ENCODE results near the gene PHACTR3. TPM values are rescaled to one million over a fixed set of nuclear protein-coding genes. Genes with fewer than 3 reads are reported as not detected.

Gene PHACTR3
- total and polyA plus RNA-seq, 2 of the 8 experiments (the other 6 are each of a cell fraction or from before 2014, with no cell fraction given), result 0.05 to 0.13 TPM

GRCh38 chr20:59696476-59696875 is 92.1 kb downstream of the PHACTR3 start:
- H3K56ac ChIP-seq (replicated peaks; ENCODE audit: insufficient read length, low read depth, low read length), result no peak overlapping the region
- no peak overlapping the region for H3K14ac ChIP-seq (ENCODE audit: insufficient read length)
- H3K23me2 ChIP-seq (ENCODE audit: low read depth, low read length), result no peaks in the 10 kb centered on the region
- DNase-seq (ENCODE audit: low read depth in 1 of 2, low spot score in 2 of 2) (no peak), FAIRE-seq (no peak)
- no peak overlapping the region; the same call in 1 of the 2 replicates for H4K8ac ChIP-seq (ENCODE audit: extremely low read depth, insufficient read depth, low read length)
- H3K18ac ChIP-seq (ENCODE audit: extremely low read depth, low read length), result no peak overlapping the region
- no peak for TF ChIP-seq TAF7 (optimal IDR thresholded peaks at IDR 0.05; ENCODE audit: borderline replicate concordance, low read depth, low read length)
- TF ChIP-seq TCF12 (IDR thresholded peaks at IDR 0.05; ENCODE audit: low read depth, low read length), result no peak
- TF ChIP-seq FOSL1 (IDR thresholded peaks at IDR 0.05; ENCODE audit: insufficient read depth, low read depth, low read length), result no peak
- no peak for TF ChIP-seq JUN (IDR thresholded peaks at IDR 0.05; ENCODE audit: low read depth, low read length)
- no peak for TF ChIP-seq NANOG (IDR thresholded peaks at IDR 0.05; ENCODE audit: insufficient read depth, low read depth, low read length, poor library complexity, severe bottlenecking)
- TF ChIP-seq PHF8 (conservative IDR thresholded peaks at IDR 0.05; ENCODE audit: low read depth, low read length), result no peak
- no peak for TF ChIP-seq RAD21 (IDR thresholded peaks at IDR 0.05 in 1 of 2, conservative IDR thresholded peaks at IDR 0.05 in 1 of 2; ENCODE audit: low read depth in 2 of 2, low read length in 2 of 2)
- no peak for TF ChIP-seq EP300 (IDR thresholded peaks at IDR 0.05; ENCODE audit: borderline replicate concordance in 1 of 2, low read depth in 2 of 2, low read length in 2 of 2)
- no peak overlapping the region for H2AK5ac ChIP-seq (ENCODE audit: low read depth, low read length)
- H3K36me3 ChIP-seq (ENCODE audit: control insufficient read depth in 2 of 4, insufficient read depth in 4 of 4, low read length in 3 of 4), result no peaks in the 10 kb centered on the region
- no peaks in the 10 kb centered on the region for H3K4me1 ChIP-seq (replicated peaks in 1 of 4; ENCODE audit: control insufficient read depth in 3 of 4, insufficient read depth in 4 of 4, low read length in 3 of 4)
- H3K23ac ChIP-seq (ENCODE audit: insufficient read length), result no peak overlapping the region
- H3K4ac ChIP-seq (replicated peaks; ENCODE audit: insufficient read length, low read depth, low read length), result no peak overlapping the region
- CTCF ChIA-PET (ENCODE audit: partially characterized antibody), result no interaction called here
- no peaks in the 10 kb centered on the region for H3K27me3 ChIP-seq (replicated peaks in 1 of 4; ENCODE audit: control insufficient read depth in 3 of 4, extremely low read depth in 1 of 4, insufficient read depth in 3 of 4, low read length in 3 of 4)
- 78% methylated on average over 5 of the region's 5 CpGs; no CpG with 5 or more reads in 1 of the 2 experiments for WGBS, 2 experiments (ENCODE audit: extremely low coverage in 1 of 2, insufficient coverage in 1 of 2, insufficient read length in 1 of 2, insufficient replicate concordance in 2 of 2, low coverage in 1 of 2, low lambda C conversion rate in 2 of 2, missing lambda C conversion rate in 1 of 2)
- no peak overlapping the region for H2BK20ac ChIP-seq (ENCODE audit: low read length)
- no peak overlapping the region for H2BK12ac ChIP-seq (ENCODE audit: low read depth, low read length)
- H3K27ac ChIP-seq (ENCODE audit: low read depth, low read length), result no peak overlapping the region
- H2BK5ac ChIP-seq (ENCODE audit: low read depth, low read length), result no peak overlapping the region
- no peak overlapping the region for H2BK120ac ChIP-seq (replicated peaks; ENCODE audit: low read depth, low read length)
- no peaks in the 10 kb centered on the region for H4K20me1 ChIP-seq (replicated peaks in 1 of 2; ENCODE audit: control insufficient read depth in 1 of 2, insufficient read depth in 2 of 2, low read length in 2 of 2)
- no peak overlapping the region for H4K5ac ChIP-seq (ENCODE audit: insufficient read length, low read depth, low read length)
- no peak overlapping the region for H3K4me3 ChIP-seq (ENCODE audit: extremely low read depth in 1 of 4, insufficient read depth in 2 of 4, low read depth in 3 of 4, low read length in 4 of 4)
- peaks cover 82 to 95% of the 10 kb centered on the region in 2 experiments for H3K9me3 ChIP-seq (ENCODE audit: insufficient read depth in 2 of 2, low read depth in 1 of 2, low read length in 1 of 2)
- no peak overlapping the region for H2BK15ac ChIP-seq (ENCODE audit: low read length)
- H3K4me2 ChIP-seq (ENCODE audit: insufficient read depth in 1 of 2, low read depth in 2 of 2, low read length in 2 of 2), result no peak overlapping the region
- H4K91ac ChIP-seq (replicated peaks; ENCODE audit: insufficient read length, low read length), result no peak overlapping the region
- POLR2A ChIA-PET (ENCODE audit: partially characterized antibody), result no interaction called here
- no peak overlapping the region for H3K9ac ChIP-seq (replicated peaks in 1 of 4; ENCODE audit: extremely low read depth in 1 of 4, low read depth in 3 of 4, low read length in 3 of 4)
- H2AFZ ChIP-seq (ENCODE audit: low read length), result no peak overlapping the region
- no peaks in the 10 kb centered on the region for H3K79me2 ChIP-seq (ENCODE audit: control insufficient read depth in 1 of 2, insufficient read depth in 2 of 2, low read length in 2 of 2)
- H3K79me1 ChIP-seq (ENCODE audit: low read depth, low read length), result no peaks in the 10 kb centered on the region
